Muscle of leg (tissue), 11 donors: ENCODE results near the gene TMEM63A. TPM values are rescaled to one million over a fixed set of nuclear protein-coding genes. Genes with fewer than 3 reads are reported as not detected.
"Not testable (repeated sequence)": the region's sequence is repeated elsewhere in the genome, so short reads cannot be mapped to it uniquely, and the experiment has no call there.

Source experiments
- DNase-seq: peaks from one replicate; pipeline ENCODE4 v3.0.0; 2013
- H3K27ac ChIP-seq: one replicate; pipeline ENCODE4 v1.5.1; 2013; ENCODE audit warnings: mild to moderate bottlenecking, low read length, control low read depth
- H3K27me3 ChIP-seq: one replicate; pipeline ENCODE4 v1.6.1; 2013; ENCODE audit warnings: low read length; ENCODE audit not compliant: control insufficient read depth, insufficient read depth
- H3K36me3 ChIP-seq: one replicate; pipeline ENCODE4 v1.6.1; 2013; ENCODE audit warnings: low read length; ENCODE audit not compliant: control insufficient read depth, insufficient read depth
- H3K4me1 ChIP-seq: one replicate; pipeline ENCODE4 v1.6.1; 2013; ENCODE audit warnings: low read length; ENCODE audit not compliant: control insufficient read depth, insufficient read depth
- H3K4me3 ChIP-seq: one replicate; pipeline ENCODE4 v1.5.1; 2013; ENCODE audit warnings: low read length, control low read depth
- H3K9me3 ChIP-seq: replicated peaks from 2 replicates; pipeline ENCODE4 v1.6.1; 2013; ENCODE audit warnings: low read depth, low read length; ENCODE audit not compliant: control insufficient read depth
- WGBS: methylation state at CpG from one replicate; pipeline ENCODE4 v1.1.5; 2013; ENCODE audit warnings: missing lambda C conversion rate; ENCODE audit not compliant: insufficient coverage; 5-methylcytosine and 5-hydroxymethylcytosine counted together
- polyA plus RNA-seq, 8 donors: library from polyadenylated mRNA; unstranded; fragments of 120-200 nt; gene quantifications; one replicate each; pipeline versions ENCODE4 v1.2.1 to v1.2.3, GENCODE V29; 2013; ENCODE audit warnings: inconsistent platforms in 1 of 8, low replicate concordance in 1 of 8; ENCODE audit not compliant: insufficient read length in 8 of 8, insufficient read depth in 1 of 8
- total RNA-seq: library from RNA; stranded (reverse); fragments of 120-200 nt; gene quantifications from one replicate; pipeline ENCODE4 v1.2.4, GENCODE V29; 2013

TMEM63A gene
- total and polyA plus RNA-seq, 9 donors, result 14.3 to 31.9 (median 21.3) TPM

GRCh38 chr1:225845571-225846259, 36.5 kb downstream of the TMEM63A start:
- Histone ChIP-seq H3K27ac (no peak overlapping the region), H3K36me3 (peaks cover 58% of the 10 kb centered on the region), H3K4me3 (no peak overlapping the region), H3K4me1 (peaks cover 28% of the 10 kb centered on the region), H3K27me3 (no peaks in the 10 kb centered on the region), H3K9me3 (no peaks in the 10 kb centered on the region)
- 44% methylated on average over 10 of the region's 13 CpGs for WGBS
- DNase-seq, result peak; percentile 88

- Histone ChIP-seq H3K36me3 (peaks cover 60% of the 10 kb centered on the region), H3K9me3 (no peaks in the 10 kb centered on the region), H3K4me3 (no peak overlapping the region), H3K27ac (no peak overlapping the region), H3K4me1 (peaks cover 27% of the 10 kb centered on the region), H3K27me3 (no peaks in the 10 kb centered on the region)
- no peak for DNase-seq
- WGBS, result 71% methylated on average over 6 of the region's 14 CpGs
Measured at GRCh38 chr1:225845097-225845496, 37.1 kb downstream of the TMEM63A start.

GRCh38 chr1:225844236-225845061, 37.7 kb downstream of the TMEM63A start:
- 85% methylated on average over 14 of the region's 18 CpGs for WGBS
- H3K36me3 ChIP-seq, result peaks cover 63% of the 10 kb centered on the region
- no peak for DNase-seq
- no peaks in the 10 kb centered on the region for H3K9me3 ChIP-seq
- no peaks in the 10 kb centered on the region for H3K27me3 ChIP-seq
- H3K4me1 ChIP-seq, result peaks cover 21% of the 10 kb centered on the region
- H3K4me3 ChIP-seq, result no peak overlapping the region
- no peak overlapping the region for H3K27ac ChIP-seq

GRCh38 chr1:225843426-225843795, 38.8 kb downstream of the TMEM63A start:
- Histone ChIP-seq H3K4me3 (no peak overlapping the region), H3K27ac (no peak overlapping the region), H3K36me3 (peaks cover 72% of the 10 kb centered on the region), H3K4me1 (peaks cover 17% of the 10 kb centered on the region), H3K27me3 (no peaks in the 10 kb centered on the region), H3K9me3 (no peaks in the 10 kb centered on the region)
- 78% methylated on average over 4 of the region's 6 CpGs for WGBS
- DNase-seq, result no peak

- WGBS, result 82% methylated on average over 6 of the region's 6 CpGs
- H3K36me3 ChIP-seq, result peaks cover 70% of the 10 kb centered on the region
- no peaks in the 10 kb centered on the region for H3K9me3 ChIP-seq
- H3K27ac ChIP-seq, result no peak overlapping the region
- no peak for DNase-seq
- peaks cover 12% of the 10 kb centered on the region for H3K4me1 ChIP-seq
- H3K4me3 ChIP-seq, result no peak overlapping the region
- no peaks in the 10 kb centered on the region for H3K27me3 ChIP-seq
Measured at GRCh38 chr1:225842788-225843425, 39.3 kb downstream of the TMEM63A start.

- no peak overlapping the region for H3K27ac ChIP-seq
- H3K9me3 ChIP-seq, result no peaks in the 10 kb centered on the region
- DNase-seq, result no peak
- no peak overlapping the region for H3K4me3 ChIP-seq
- H3K27me3 ChIP-seq, result no peaks in the 10 kb centered on the region
- H3K4me1 ChIP-seq, result peaks cover 9% of the 10 kb centered on the region
- WGBS, result 87% methylated on average over 11 of the region's 12 CpGs
- peaks cover 66% of the 10 kb centered on the region for H3K36me3 ChIP-seq
Measured at GRCh38 chr1:225842074-225842473, 40.1 kb downstream of the TMEM63A start.

- 100% methylated on average over 2 of the region's 4 CpGs for WGBS
Measured at GRCh38 chr1:225840713-225841112, 41.5 kb downstream of the TMEM63A start.

GRCh38 chr1:225840223-225840610, 42.0 kb downstream of the TMEM63A start:
- Histone ChIP-seq H3K36me3 (peaks cover 55% of the 10 kb centered on the region), H3K4me3 (no peak overlapping the region), H3K9me3 (no peaks in the 10 kb centered on the region), H3K4me1 (peaks cover 8% of the 10 kb centered on the region), H3K27me3 (no peaks in the 10 kb centered on the region), H3K27ac (no peak overlapping the region)
- DNase-seq, result no peak
- WGBS, result no CpG with 5 or more reads among the region's 1 CpG

More at GRCh38 chr1:225840713-225841112, 41.5 kb downstream of the TMEM63A start:
- no peak for DNase-seq
- Histone ChIP-seq H3K4me3 (no peak overlapping the region), H3K4me1 (peaks cover 10% of the 10 kb centered on the region), H3K27ac (no peak overlapping the region), H3K27me3 (no peaks in the 10 kb centered on the region), H3K9me3 (no peaks in the 10 kb centered on the region), H3K36me3 (peaks cover 54% of the 10 kb centered on the region)

- DNase-seq, result no peak
- H3K27ac ChIP-seq, result no peak overlapping the region
- no peaks in the 10 kb centered on the region for H3K9me3 ChIP-seq
- H3K36me3 ChIP-seq, result peaks cover 44% of the 10 kb centered on the region
- H3K4me1 ChIP-seq, result peaks cover 17% of the 10 kb centered on the region
- no peaks in the 10 kb centered on the region for H3K27me3 ChIP-seq
- H3K4me3 ChIP-seq, result no peak overlapping the region
- WGBS, result 90% methylated on average over 13 of the region's 14 CpGs
Measured at GRCh38 chr1:225838793-225839192, 43.4 kb downstream of the TMEM63A start.

GRCh38 chr1:225836296-225836695, 45.9 kb downstream of the TMEM63A start:
- Histone ChIP-seq H3K36me3 (peaks cover 38% of the 10 kb centered on the region), H3K4me1 (peaks cover 20% of the 10 kb centered on the region)
- 57% methylated on average over 1 of the region's 4 CpGs for WGBS
- DNase-seq, H3K27ac ChIP-seq, H3K9me3 ChIP-seq, H3K4me3 ChIP-seq, H3K27me3 ChIP-seq: not testable (repeated sequence)
